Measurements from ENCODE around the gene H2BK1. TPM values are rescaled to one million over a fixed set of nuclear protein-coding genes. Genes with fewer than 3 reads are reported as not detected.

Gene H2BK1
- total RNA-seq, 1 experiment from 2014 or later, result 0.87 TPM

DNA sequence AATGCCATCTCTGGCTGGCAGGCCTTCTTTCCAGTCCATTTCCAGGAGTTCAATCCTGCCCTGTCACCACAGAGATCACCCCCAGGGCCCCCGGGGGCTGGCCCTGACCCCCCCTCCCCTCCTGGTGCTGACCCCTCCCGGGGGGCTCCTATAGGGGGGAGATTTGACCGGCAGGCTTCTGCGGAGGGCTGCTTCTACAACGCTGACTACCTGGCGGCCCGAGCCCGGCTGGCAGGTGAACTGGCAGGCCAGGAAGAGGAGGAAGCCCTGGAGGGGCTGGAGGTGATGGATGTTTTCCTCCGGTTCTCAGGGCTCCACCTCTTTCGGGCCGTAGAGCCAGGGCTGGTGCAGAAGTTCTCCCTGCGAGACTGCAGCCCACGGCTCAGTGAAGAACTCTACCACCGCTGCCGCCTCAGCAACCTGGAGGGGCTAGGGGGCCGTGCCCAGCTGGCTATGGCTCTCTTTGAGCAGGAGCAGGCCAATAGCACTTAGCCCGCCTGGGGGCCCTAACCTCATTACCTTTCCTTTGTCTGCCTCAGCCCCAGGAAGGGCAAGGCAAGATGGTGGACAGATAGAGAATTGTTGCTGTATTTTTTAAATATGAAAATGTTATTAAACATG lies 28.0 kb upstream of the H2BK1 start:
- DNase-seq (ENCODE audit: low spot score) (no peak), ATAC-seq (no peak)
- ChIA-PET POLR2A (no interaction called here), CTCF (interaction anchor here (1.1 kb wide), 1 partner anchor 18 kb away, joined by 3 read pairs; no protein-coding TSS in a partner anchor)
- no peak overlapping the region for H3K4me3 Mint-ChIP-seq
- H3K27me3 Mint-ChIP-seq (ENCODE audit: low read depth), result no peaks in the 10 kb centered on the region; the same call in 1 of the 2 replicates
- H3K4me1 Mint-ChIP-seq, result peaks cover 14% of the 10 kb centered on the region
- peaks cover 9% of the 10 kb centered on the region; the same call in 1 of the 2 replicates for H3K36me3 Mint-ChIP-seq
- no peak overlapping the region for H3K27ac Mint-ChIP-seq
- TF ChIP-seq, protein P1, sequence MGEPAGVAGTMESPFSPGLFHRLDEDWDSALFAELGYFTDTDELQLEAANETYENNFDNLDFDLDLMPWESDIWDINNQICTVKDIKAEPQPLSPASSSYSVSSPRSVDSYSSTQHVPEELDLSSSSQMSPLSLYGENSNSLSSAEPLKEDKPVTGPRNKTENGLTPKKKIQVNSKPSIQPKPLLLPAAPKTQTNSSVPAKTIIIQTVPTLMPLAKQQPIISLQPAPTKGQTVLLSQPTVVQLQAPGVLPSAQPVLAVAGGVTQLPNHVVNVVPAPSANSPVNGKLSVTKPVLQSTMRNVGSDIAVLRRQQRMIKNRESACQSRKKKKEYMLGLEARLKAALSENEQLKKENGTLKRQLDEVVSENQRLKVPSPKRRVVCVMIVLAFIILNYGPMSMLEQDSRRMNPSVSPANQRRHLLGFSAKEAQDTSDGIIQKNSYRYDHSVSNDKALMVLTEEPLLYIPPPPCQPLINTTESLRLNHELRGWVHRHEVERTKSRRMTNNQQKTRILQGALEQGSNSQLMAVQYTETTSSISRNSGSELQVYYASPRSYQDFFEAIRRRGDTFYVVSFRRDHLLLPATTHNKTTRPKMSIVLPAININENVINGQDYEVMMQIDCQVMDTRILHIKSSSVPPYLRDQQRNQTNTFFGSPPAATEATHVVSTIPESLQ (CRISPR knock-in tag; IDR thresholded peaks at IDR 0.05), result no peak
- TF ChIP-seq, protein P2, sequence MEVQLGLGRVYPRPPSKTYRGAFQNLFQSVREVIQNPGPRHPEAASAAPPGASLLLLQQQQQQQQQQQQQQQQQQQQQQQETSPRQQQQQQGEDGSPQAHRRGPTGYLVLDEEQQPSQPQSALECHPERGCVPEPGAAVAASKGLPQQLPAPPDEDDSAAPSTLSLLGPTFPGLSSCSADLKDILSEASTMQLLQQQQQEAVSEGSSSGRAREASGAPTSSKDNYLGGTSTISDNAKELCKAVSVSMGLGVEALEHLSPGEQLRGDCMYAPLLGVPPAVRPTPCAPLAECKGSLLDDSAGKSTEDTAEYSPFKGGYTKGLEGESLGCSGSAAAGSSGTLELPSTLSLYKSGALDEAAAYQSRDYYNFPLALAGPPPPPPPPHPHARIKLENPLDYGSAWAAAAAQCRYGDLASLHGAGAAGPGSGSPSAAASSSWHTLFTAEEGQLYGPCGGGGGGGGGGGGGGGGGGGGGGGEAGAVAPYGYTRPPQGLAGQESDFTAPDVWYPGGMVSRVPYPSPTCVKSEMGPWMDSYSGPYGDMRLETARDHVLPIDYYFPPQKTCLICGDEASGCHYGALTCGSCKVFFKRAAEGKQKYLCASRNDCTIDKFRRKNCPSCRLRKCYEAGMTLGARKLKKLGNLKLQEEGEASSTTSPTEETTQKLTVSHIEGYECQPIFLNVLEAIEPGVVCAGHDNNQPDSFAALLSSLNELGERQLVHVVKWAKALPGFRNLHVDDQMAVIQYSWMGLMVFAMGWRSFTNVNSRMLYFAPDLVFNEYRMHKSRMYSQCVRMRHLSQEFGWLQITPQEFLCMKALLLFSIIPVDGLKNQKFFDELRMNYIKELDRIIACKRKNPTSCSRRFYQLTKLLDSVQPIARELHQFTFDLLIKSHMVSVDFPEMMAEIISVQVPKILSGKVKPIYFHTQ (CRISPR knock-in tag; IDR thresholded peaks at IDR 0.05), result no peak
- TF ChIP-seq TCF7 (CRISPR knock-in tag; IDR thresholded peaks at IDR 0.05; ENCODE audit: low read depth) (no peak), GTF2I (CRISPR knock-in tag; conservative IDR thresholded peaks at IDR 0.05) (no peak), JUN (CRISPR knock-in tag; IDR thresholded peaks at IDR 0.05) (no peak), FOXK1 (CRISPR knock-in tag; IDR thresholded peaks at IDR 0.05) (no peak)
- H3K9me3 Mint-ChIP-seq, result no peaks in the 10 kb centered on the region

DNA sequence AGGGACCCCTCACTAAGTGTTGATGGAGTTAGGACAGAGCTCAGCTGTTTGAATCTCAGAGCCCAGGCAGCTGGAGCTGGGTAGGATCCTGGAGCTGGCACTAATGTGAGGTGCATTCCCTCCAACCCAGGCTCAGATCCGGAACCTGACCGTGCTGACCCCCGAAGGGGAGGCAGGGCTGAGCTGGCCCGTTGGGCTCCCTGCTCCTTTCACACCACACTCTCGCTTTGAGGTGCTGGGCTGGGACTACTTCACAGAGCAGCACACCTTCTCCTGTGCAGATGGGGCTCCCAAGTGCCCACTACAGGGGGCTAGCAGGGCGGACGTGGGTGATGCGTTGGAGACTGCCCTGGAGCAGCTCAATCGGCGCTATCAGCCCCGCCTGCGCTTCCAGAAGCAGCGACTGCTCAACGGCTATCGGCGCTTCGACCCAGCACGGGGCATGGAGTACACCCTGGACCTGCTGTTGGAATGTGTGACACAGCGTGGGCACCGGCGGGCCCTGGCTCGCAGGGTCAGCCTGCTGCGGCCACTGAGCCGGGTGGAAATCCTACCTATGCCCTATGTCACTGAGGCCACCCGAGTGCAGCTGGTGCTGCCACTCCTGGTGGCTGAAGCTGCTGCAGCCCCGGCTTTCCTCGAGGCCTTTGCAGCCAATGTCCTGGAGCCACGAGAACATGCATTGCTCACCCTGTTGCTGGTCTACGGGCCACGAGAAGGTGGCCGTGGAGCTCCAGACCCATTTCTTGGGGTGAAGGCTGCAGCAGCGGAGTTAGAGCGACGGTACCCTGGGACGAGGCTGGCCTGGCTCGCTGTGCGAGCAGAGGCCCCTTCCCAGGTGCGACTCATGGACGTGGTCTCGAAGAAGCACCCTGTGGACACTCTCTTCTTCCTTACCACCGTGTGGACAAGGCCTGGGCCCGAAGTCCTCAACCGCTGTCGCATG lies 27.2 kb upstream of the H2BK1 start:
- CTCF ChIA-PET, result interaction anchor here (0.8 to 5.8 kb wide), 5 partner anchors 7 to 229 kb away, joined by 3 to 77 read pairs (median 3); no protein-coding TSS in a partner anchor
- TF ChIP-seq, protein P3, sequence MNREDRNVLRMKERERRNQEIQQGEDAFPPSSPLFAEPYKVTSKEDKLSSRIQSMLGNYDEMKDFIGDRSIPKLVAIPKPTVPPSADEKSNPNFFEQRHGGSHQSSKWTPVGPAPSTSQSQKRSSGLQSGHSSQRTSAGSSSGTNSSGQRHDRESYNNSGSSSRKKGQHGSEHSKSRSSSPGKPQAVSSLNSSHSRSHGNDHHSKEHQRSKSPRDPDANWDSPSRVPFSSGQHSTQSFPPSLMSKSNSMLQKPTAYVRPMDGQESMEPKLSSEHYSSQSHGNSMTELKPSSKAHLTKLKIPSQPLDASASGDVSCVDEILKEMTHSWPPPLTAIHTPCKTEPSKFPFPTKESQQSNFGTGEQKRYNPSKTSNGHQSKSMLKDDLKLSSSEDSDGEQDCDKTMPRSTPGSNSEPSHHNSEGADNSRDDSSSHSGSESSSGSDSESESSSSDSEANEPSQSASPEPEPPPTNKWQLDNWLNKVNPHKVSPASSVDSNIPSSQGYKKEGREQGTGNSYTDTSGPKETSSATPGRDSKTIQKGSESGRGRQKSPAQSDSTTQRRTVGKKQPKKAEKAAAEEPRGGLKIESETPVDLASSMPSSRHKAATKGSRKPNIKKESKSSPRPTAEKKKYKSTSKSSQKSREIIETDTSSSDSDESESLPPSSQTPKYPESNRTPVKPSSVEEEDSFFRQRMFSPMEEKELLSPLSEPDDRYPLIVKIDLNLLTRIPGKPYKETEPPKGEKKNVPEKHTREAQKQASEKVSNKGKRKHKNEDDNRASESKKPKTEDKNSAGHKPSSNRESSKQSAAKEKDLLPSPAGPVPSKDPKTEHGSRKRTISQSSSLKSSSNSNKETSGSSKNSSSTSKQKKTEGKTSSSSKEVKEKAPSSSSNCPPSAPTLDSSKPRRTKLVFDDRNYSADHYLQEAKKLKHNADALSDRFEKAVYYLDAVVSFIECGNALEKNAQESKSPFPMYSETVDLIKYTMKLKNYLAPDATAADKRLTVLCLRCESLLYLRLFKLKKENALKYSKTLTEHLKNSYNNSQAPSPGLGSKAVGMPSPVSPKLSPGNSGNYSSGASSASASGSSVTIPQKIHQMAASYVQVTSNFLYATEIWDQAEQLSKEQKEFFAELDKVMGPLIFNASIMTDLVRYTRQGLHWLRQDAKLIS (CRISPR knock-in tag; IDR thresholded peaks at IDR 0.05; ENCODE audit: borderline replicate concordance), result no peak
- TF ChIP-seq NR3C1 (CRISPR knock-in tag; conservative IDR thresholded peaks at IDR 0.05; ENCODE audit: low read depth) (no peak), NFE2L1 (CRISPR knock-in tag; IDR thresholded peaks at IDR 0.05) (no peak), NFATC4 (CRISPR knock-in tag; IDR thresholded peaks at IDR 0.05) (no peak), CBFB (CRISPR knock-in tag; IDR thresholded peaks at IDR 0.05; ENCODE audit: low read depth) (no peak), ZNF138 (CRISPR knock-in tag; conservative IDR thresholded peaks at IDR 0.05) (no peak), TEAD1 (CRISPR knock-in tag; IDR thresholded peaks at IDR 0.05) (no peak), ESRRA (CRISPR knock-in tag; IDR thresholded peaks at IDR 0.05; ENCODE audit: borderline replicate concordance) (no peak)
- TF ChIP-seq, protein P4, sequence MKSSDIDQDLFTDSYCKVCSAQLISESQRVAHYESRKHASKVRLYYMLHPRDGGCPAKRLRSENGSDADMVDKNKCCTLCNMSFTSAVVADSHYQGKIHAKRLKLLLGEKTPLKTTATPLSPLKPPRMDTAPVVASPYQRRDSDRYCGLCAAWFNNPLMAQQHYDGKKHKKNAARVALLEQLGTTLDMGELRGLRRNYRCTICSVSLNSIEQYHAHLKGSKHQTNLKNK (CRISPR knock-in tag; IDR thresholded peaks at IDR 0.05), result no peak
- TF ChIP-seq, protein P5, sequence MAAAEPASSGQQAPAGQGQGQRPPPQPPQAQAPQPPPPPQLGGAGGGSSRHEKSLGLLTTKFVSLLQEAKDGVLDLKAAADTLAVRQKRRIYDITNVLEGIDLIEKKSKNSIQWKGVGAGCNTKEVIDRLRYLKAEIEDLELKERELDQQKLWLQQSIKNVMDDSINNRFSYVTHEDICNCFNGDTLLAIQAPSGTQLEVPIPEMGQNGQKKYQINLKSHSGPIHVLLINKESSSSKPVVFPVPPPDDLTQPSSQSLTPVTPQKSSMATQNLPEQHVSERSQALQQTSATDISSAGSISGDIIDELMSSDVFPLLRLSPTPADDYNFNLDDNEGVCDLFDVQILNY (CRISPR knock-in tag; IDR thresholded peaks at IDR 0.05), result no peak
- TF ChIP-seq, protein P6, sequence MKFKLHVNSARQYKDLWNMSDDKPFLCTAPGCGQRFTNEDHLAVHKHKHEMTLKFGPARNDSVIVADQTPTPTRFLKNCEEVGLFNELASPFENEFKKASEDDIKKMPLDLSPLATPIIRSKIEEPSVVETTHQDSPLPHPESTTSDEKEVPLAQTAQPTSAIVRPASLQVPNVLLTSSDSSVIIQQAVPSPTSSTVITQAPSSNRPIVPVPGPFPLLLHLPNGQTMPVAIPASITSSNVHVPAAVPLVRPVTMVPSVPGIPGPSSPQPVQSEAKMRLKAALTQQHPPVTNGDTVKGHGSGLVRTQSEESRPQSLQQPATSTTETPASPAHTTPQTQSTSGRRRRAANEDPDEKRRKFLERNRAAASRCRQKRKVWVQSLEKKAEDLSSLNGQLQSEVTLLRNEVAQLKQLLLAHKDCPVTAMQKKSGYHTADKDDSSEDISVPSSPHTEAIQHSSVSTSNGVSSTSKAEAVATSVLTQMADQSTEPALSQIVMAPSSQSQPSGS (CRISPR knock-in tag; IDR thresholded peaks at IDR 0.05; ENCODE audit: borderline replicate concordance, low read depth), result no peak
- TF ChIP-seq, protein P2 (CRISPR knock-in tag; IDR thresholded peaks at IDR 0.05), result no peak

More for the DNA sequence above, 27.2 kb upstream of the H2BK1 start:
- peaks cover 13% of the 10 kb centered on the region for H3K4me1 Mint-ChIP-seq
- H3K36me3 Mint-ChIP-seq, result peaks cover 9% of the 10 kb centered on the region; the same call in 1 of the 2 replicates
- no peaks in the 10 kb centered on the region for H3K9me3 Mint-ChIP-seq
- no peak overlapping the region for H3K27ac Mint-ChIP-seq
- H3K27me3 Mint-ChIP-seq (ENCODE audit: low read depth), result no peaks in the 10 kb centered on the region
- no peak overlapping the region for H3K4me3 Mint-ChIP-seq
- ATAC-seq (no peak), DNase-seq (ENCODE audit: low spot score) (no peak)
- POLR2A ChIA-PET, result interaction anchor here (0.5 kb wide), 1 partner anchor 80 kb away, joined by 5 read pairs; no protein-coding TSS in a partner anchor

Measured in WTC11 (cell line).